HG02884 (cell line): ENCODE data around the gene STARD8.
"Not testable (repeated sequence)": the region's sequence is repeated elsewhere in the genome, so short reads cannot be mapped to it uniquely, and the experiment has no call there.

ENCODE experiments used
- ATAC-seq: cut with Tn5 transposase; IDR thresholded peaks from one replicate; pipeline ENCODE4 v1.9.1; 2021; ENCODE audit warnings: mild to moderate bottlenecking, moderate library complexity; ENCODE audit not compliant: unreplicated experiment

The STARD8 gene

GRCh38 chrX:68714856-68715255 is 67.4 kb downstream of the STARD8 start:
- no peak for ATAC-seq

GRCh38 chrX:68717196-68717595 is 69.7 kb downstream of the STARD8 start:
- no peak for ATAC-seq

- ATAC-seq = no peak
These were observed 70.4 kb downstream of the STARD8 start for GRCh38 chrX:68717663-68718442.

GRCh38 chrX:68718443-68718820 is 71.0 kb downstream of the STARD8 start:
- no peak for ATAC-seq

- no peak for ATAC-seq
These were observed 71.9 kb downstream of the STARD8 start for GRCh38 chrX:68719181-68719903.

GRCh38 chrX:68719904-68720614 is 72.6 kb downstream of the STARD8 start:
- no peak for ATAC-seq

- no peak for ATAC-seq
These were observed 73.4 kb downstream of the STARD8 start for GRCh38 chrX:68720851-68721250.

- no peak for ATAC-seq
These were observed 74.1 kb downstream of the STARD8 start for GRCh38 chrX:68721546-68721945.

GRCh38 chrX:68721991-68722860 is 74.8 kb downstream of the STARD8 start:
- ATAC-seq = no peak

GRCh38 chrX:68723491-68724155 is 76.2 kb downstream of the STARD8 start:
- no peak for ATAC-seq

GRCh38 chrX:68724531-68725020 is 77.1 kb downstream of the STARD8 start:
- no peak for ATAC-seq

GRCh38 chrX:68725756-68726365 is 78.4 kb downstream of the STARD8 start:
- ATAC-seq = no peak

GRCh38 chrX:68726366-68726765 is 78.9 kb downstream of the STARD8 start:
- ATAC-seq = no peak

GRCh38 chrX:68727696-68728095 is 80.2 kb downstream of the STARD8 start:
- ATAC-seq = no peak

- no peak for ATAC-seq
These were observed 80.7 kb downstream of the STARD8 start for GRCh38 chrX:68728186-68728585.

GRCh38 chrX:68731254-68731653 is 83.8 kb downstream of the STARD8 start:
- ATAC-seq = no peak

- peak; percentile 72 for ATAC-seq
These were observed 85.5 kb downstream of the STARD8 start for GRCh38 chrX:68732906-68733493.

GRCh38 chrX:68735266-68735665 is 87.8 kb downstream of the STARD8 start:
- no peak for ATAC-seq

- not testable (repeated sequence) for ATAC-seq
These were observed 94.4 kb downstream of the STARD8 start for GRCh38 chrX:68741864-68742263.
